NCI-H226 (cell line): ENCODE measurements around the gene PAM.
"Not testable (repeated sequence)": the region's sequence is repeated elsewhere in the genome, so short reads cannot be mapped to it uniquely, and the experiment has no call there.

ENCODE experiments used
- DNase-seq: peaks from one replicate; pipeline ENCODE4 v3.0.0-alpha.2; 2015

Gene PAM

DNA sequence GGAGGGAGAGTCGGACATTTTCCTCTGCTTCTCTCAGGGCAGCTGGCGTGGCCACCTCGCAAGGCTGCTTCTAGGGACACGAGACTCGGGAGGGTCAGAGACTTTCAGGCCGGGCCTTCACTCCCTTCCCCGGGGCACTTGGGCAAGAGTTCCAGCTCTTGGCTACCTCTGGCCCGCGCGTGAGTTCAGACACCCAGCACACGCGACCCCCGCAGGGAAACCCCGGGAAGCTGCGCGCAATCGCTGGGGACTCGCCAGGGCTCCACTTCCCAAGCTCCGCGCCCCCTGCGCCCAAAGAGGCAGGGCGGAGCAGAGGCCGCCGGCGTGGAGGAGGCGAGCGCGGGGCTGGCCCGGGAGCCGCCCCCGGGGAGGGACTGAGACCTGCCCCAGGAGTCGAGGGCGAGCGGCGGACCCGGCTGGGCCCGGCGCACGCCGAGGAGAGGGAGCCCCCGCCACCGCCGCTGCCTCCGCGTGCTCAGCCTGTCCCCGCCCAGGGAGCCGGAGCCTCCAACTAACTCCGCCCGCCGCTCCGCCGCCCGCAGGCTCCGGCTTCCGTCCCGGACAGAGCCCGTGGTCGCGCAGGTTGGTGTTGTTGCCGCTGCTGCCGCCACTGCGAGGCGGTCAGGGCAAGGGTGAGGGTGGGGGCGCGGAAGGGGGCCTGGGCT is at the start of gene PAM:
Gene PAM, plus strand, starts transcription at position 539 of the 665 bp plus-strand sequence. CDS start 110,891 bp downstream, outside the sequence.
- DNase-seq, result peak; percentile 54

DNA sequence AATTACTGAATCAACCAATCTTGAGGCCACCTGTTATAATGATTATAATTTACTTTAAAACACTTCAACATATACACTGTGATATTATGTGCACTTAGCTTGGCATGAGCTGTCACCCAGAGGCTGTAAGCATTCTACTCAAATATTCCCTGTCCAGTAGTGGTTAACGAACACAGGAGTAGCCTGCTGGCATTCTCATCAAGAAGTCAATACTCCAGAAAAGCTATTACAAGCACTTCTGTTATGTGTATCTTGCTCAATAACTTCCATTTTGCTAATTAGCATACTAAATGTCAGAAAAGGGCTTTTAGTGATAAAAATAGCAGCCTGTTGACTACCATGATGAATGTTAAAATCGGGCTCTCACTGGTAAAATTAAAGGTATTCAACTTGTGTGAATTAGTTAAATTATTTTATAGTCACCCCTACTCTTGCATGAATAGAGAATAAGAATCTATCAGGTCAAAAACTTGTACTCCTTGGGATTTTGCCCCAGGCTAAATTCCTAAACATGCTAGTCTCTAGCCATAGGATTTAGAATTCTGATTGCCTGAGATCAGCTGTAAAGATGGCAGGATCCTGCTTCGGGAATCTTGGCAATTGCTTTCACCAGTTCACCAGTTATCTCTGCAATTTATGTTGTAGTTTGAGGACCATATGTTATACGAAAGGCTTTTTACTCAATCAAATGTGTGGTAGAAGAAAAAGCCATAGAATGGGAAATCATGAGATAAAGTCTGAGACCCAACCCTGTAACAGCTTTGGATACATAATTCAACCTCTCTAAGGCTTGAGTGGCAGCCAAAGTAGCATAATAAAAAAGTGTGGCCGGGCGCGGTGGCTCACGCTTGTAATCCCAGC is 43.4 kb upstream of the PAM start:
- DNase-seq, result peak; percentile 75

GRCh38 chr5:102713278-102713677 is 41.8 kb upstream of the PAM start:
- no peak for DNase-seq

DNA sequence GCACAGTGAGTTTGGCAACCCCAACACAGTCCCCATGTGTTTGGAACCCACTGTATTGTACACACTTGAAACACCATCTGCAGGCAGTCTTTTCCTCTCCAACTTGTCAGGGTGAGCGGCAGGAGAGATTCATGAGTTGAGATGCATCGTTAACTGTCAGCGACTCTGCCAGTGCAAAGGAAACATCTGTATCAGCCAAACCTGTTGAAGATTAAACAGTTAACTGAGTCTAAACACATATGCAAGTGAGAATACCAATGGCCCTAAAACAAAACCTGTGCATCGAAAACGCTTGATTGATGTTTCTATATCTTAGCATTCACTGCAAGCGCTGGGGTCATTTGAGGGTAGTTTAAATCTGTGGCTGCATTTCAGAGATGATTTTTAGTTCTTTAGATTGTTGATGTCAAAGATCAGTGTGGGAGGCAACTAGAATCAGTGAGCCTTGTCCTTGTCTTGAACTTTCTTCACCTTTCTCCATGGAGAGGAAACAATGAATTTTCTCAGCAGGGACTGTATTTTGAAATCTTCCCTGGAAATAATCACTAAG is 41.3 kb upstream of the PAM start:
- DNase-seq, result no peak

- peak; percentile 59 for DNase-seq
These were observed 39.9 kb upstream of the PAM start for GRCh38 chr5:102715082-102715807.

- DNase-seq, result no peak
These were observed 39.1 kb upstream of the PAM start for GRCh38 chr5:102716017-102716416.

DNA sequence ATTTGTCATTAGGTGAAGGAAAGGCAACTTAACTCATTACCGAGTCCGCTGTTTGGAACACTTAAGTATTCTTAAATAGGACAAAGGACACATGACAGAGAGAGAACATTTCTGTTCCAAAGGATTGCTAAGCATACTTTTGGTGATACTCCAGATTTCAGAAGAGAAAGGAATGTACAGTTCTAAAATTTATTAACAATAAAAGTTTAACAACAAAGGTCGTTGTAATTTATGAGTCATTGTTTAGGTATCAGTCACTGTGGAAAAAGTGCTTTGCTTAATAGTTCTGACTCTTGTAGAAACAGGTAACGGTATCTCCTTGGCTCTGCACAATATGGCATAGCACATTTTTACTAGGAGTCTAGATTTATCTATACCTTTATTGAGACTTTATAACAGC is 36.3 kb upstream of the PAM start:
- peak; percentile 20 for DNase-seq

GRCh38 chr5:102719886-102720285 is 35.2 kb upstream of the PAM start:
- no peak for DNase-seq

- no peak for DNase-seq
These were observed 34.1 kb upstream of the PAM start for GRCh38 chr5:102720969-102721368.

- peak; percentile 24 for DNase-seq
These were observed 32.2 kb upstream of the PAM start for GRCh38 chr5:102722931-102723330.

DNA sequence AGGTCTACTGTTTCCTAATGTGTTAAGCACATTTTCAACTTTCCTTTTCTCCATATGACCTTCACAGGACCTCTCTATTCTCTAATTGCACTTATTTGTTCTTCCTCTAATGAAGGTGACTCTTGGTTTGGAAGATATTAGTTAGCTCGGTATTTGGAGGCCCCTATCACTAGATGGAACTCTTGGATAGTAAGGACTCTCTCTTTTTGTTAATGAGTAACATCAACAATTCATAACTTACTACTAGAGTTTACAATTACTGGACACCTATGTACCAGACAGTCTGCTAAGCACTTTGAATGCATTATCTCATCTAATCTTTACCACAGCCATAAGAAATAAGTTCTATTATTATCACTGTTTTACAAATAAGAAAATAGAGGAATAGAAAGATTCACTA is 23.4 kb upstream of the PAM start:
- no peak for DNase-seq

- DNase-seq, result no peak
These were observed 21.6 kb upstream of the PAM start for GRCh38 chr5:102733534-102733933.

DNA sequence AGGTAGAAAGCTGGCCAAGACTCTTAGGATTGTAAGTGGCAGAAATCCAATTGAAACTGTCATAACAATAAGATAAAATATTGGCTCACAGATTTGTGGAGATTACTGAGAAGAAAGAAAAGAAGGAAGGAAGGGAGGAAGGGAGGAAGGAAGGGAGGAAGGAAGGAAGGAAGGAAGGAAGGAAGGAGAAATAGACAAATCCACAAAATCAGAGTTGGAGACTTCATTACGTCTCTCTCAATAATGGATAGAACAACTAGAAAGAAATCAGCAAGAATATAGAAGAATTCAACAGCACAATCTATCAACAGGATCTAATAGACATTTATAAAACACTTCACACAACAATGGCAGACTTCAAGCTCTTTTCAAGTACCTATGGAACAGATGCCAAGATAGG is 17.9 kb upstream of the PAM start:
- no peak for DNase-seq

DNA sequence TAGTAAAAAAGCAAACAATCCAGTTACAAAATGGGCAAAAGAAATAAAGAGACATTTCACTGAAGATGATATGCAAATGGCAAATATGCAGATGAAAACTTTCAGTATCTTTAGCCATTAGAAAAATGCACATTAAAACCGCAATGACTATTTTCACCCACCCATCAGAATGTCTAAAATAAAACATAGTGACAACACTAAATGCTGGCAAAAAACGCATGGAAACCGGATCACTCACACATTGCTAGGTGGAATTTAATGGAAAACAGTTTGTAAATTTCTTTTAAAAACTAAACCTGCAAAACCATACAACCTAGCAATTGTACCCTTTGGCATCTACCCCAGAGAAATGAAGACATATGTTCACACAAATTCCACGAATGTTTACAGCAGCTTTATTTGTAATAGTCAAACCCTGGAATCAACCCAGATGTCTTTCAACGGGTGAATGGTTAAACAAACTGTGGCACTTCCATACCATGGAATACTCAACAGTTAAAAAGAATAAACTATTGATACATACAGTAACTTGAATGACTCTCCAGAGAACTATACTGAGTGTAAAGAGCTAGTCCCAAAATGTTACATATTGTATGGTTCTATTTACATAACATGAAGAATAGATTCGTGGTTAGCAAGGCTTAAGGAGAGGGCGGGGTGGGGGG is 17.2 kb upstream of the PAM start:
- DNase-seq, result no peak

GRCh38 chr5:102740515-102740914 is 14.6 kb upstream of the PAM start:
- no peak for DNase-seq

GRCh38 chr5:102742215-102742614 is 12.9 kb upstream of the PAM start:
- DNase-seq, result no peak

GRCh38 chr5:102743900-102744299 is 11.2 kb upstream of the PAM start:
- DNase-seq, result no peak

DNA sequence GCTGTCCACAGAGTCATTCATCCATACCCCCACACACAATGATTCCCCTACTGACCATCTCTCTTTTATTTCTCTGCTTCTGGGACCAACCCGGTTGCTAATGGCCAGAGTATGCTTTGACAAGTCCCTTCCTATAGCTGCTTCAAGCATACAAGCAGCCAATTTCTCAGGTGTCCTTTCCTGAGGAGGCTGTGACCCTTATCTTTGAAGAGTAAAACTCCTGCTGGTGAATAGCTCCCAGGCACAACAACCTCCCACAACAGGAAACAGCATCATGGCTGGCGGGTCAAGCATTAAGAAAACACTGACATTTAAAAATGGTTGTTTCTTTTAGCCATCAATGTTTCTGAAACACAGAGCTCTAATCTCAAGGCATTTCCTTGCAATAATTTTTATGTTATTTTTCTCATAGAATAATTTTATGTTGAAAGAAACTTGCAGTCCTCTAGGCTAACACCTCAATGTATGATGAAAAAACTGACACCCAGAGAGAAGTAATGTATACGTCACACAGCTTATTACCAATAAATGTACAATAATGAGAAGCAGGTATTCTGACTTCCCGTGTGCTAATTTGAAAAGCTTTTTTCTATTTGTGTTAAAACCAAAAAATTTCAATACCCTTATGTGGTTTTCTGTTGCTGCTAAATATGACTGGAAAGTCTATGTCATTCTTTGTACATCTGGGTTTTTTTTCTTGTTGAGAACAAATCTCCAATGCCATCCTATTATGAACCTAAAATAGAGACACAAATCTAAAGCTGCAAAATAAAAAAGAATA is 7.5 kb upstream of the PAM start:
- DNase-seq, result no peak

GRCh38 chr5:102749416-102750030 is 5.6 kb upstream of the PAM start:
- no peak for DNase-seq

GRCh38 chr5:102750151-102750834 is 4.8 kb upstream of the PAM start:
- DNase-seq, result no peak

DNA sequence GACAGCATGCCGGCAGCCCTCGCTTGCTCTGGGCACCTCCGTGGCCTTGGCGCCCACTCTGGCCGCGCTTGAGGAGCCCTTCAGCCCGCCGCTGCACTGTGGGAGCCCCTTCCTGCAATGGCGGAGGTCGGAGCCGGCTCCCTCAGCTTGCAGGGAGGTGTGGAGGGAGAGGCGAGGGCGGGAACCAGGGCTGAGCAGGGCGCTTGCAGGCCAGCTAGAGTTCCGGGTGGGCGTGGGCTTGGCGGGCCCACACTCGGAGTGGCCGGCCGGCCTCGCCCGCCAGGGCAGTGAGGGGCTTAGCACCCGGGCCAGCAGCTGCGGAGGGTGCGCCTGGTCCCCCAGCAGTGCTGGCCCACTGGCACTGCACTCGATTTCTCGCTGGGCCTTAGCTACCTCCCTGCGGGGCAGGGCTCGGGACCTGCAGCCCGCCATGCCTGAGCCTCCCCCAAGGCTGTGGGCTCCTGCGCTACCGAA is 3.2 kb upstream of the PAM start:
- DNase-seq, result not testable (repeated sequence)
